Stimulated activated CD8-positive, alpha-beta memory T cell treated with anti-CD3 and anti-CD28 coated beads, Interleukin-12 subunit alpha, Interleukin-12 subunit beta, amount 100 ng/mL, for 24 hours (primary cell): ENCODE results near the gene COPRS.
"Not testable (repeated sequence)": the region's sequence is repeated elsewhere in the genome, so short reads cannot be mapped to it uniquely, and the experiment has no call there.

Experiments
- DNase-seq: peaks from one replicate; pipeline ENCODE4 v3.0.0-alpha.2; 2020; ENCODE audit errors: extremely low read depth

COPRS gene

DNA sequence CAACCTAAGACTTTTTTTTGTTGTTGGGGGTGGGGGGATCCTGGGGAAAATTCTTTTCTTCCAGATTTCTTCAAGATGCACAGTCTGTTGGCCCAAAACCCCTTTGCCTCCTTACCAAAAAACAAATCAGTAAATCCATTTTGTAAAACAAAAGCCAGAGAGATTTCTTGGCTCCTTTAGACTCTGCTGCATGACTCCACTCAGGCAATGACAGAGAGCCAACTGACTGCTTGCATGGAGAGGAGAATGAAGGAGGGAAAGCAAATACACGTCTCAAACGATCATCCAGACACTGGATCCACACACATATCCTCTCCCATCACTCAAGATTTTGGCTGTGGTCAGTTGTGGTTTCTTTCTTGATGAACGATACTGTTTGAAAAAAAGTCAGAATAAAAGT, 13.8 kb downstream of the COPRS start:
- DNase-seq, result no peak

DNA sequence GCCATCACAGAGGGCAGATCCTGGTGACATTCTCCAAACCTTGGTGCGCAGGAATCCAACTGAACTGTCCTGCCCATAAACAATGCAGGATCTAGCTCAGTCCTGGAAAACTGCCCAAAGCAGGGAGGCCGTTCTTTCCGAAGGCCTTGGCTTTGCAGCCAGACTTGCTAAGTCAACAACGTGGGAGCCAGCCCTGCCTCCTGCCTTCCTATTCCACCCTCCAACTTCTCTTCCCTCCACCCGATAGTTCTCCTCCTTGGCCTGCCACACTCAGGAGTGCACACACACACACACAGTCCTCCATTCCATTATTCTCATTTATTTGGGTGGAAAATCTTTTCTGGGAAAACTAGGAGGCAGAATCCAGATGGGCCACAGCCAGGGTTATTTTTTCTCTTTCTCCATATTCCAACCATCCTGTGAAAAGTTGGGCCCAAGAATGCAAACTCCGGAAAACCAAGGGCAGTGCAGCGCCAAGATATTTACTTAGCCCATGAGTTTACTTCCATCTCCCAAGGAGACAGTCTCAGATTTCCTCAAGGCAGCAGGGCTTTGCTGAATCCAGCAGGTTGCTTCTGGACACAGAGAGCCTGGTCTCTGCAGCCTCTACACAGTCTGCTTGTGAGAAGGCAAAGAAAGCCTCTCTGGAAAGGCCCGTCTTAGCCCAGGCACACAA, 15.8 kb downstream of the COPRS start:
- no peak for DNase-seq

DNA sequence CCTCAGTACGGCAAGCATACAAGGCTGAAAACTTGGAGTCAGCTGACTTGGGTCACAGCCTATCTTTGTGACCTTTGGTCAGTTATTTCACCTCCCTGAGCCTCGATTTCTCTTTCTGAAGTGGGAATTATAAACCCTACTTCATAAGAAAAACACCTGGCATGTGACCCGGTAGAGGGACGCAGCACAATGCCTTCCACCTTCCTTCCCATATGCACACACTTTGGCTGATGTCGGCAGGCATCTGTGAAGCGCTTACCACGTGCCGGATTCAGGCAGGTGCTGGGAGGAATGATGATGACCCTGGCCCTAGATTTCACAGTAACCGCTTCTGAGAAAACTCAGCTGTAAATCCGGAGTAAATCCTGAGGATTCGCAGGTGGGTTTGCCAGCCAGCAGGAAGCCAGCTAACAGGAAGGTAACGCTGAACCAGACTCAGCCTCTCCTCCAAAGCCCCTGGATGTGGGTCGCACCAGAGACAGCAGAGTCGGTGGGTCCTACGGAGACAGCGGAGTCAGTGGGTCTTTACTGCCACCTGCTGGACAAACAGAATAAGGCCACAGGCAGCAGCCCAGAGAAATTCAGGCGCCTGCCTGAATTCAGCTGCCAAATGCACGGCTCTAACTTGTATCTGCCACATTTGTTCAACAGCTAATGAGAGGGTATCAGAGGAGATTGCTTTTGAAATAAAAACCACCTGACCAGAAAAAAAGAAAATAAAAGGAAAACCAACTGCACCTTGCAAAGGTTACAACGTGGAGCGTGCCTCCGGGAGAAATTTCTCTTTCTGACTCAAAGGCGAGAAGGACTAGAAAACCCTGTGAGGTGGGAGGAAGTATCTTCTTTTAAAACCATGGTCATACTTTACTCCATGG, 16.6 kb downstream of the COPRS start:
- DNase-seq, result peak; percentile 24

DNA sequence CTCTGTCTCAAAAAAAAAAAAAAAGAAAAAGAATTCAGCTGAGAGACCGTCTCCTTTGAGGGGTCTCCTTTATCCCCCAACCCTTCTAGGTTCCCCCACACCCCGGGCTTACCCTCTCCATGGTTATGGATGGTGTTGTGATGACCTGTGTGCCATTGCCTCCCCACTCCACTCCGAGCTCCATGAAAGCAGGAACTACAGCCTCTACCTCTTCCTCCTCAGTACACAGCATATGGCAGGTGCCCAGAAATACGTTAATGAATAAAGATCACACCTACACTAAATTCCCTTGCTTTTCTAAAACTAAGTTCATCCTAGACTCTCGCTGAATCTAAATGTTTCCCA, 17.2 kb downstream of the COPRS start:
- DNase-seq, result no peak

DNA sequence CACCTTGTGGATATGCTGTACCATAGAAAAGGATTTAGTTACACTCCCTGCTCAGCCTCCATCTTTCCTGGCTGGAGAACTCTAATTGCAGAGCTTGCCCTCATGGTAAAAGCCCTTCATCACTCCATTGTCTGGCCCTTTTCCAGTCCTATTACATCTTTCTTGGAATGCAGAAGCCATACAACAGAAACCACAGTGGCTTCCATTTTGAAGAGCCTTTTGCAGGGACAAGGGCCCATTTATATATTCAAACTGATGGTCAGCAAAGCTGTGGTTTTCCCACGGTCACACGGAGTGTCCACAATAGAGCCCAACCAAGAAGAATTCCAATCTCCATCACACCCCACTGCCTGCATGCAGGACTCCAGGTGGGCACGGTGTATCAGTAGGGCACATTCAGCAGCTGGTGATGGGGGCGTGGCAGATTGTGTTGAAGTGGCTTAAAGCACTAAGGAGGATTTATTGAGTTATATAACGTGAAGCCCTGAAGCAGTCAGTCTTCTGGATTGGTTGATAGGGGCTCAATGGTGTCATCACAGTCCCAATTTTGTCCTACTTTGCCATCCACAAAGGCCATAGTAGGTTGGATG, 20.3 kb downstream of the COPRS start:
- DNase-seq, result no peak

DNA sequence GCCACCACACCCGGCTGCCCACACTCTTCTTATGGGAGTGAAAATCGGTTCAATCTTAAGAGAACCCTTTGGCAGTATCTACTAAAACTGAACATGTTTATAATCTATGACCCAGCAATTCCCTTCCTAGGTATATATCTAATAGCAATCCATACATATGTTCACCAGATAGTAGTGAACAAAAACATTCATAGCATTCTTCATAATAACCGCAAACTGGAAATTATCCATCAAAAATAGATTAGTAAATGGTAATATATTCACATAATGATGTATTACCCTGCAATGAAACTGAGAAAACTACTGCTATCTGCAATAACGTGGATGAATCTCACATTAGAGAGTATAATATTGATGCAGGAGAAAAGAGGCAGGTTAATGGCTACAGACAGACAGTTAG, 23.1 kb downstream of the COPRS start:
- no peak for DNase-seq

DNA sequence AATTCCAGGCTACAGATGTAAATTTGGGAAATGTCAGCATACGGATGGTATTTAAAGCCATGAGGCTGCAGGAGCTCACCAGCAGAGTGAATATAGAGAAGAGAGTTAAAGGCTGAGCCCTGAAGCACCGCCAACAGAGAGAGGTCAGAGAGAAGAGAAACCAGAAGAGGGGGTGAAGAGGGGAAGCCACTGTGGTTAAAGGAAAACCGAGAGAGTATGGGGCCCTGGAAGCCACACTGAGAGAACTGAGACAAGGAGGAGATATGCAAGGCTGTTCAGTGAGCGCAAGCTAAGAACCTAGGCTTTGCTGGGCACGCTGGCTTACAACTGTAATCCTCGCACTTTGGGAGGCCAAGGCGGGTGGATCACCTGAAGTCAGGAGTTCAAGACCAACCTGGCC, 24.6 kb downstream of the COPRS start:
- no peak for DNase-seq

DNA sequence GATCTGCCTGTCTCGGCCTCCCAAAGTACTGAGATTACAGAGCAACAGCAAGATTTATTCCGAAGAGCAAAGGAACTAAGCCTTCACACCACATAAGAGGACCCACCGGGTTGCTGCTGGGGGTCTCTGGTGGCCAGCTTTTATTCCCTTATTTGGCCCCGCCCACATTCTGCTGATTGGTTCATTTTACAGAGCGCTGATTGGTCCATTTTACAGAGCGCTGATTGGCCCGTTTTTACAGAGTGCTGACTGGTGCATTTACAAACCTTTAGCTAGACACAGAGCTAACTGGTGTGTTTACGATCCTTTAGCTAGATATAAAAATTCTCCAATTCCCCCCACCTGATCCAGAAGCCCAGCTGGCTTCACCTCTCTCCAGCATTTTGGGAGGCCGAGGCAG, 26.3 kb downstream of the COPRS start:
- no peak for DNase-seq

DNA sequence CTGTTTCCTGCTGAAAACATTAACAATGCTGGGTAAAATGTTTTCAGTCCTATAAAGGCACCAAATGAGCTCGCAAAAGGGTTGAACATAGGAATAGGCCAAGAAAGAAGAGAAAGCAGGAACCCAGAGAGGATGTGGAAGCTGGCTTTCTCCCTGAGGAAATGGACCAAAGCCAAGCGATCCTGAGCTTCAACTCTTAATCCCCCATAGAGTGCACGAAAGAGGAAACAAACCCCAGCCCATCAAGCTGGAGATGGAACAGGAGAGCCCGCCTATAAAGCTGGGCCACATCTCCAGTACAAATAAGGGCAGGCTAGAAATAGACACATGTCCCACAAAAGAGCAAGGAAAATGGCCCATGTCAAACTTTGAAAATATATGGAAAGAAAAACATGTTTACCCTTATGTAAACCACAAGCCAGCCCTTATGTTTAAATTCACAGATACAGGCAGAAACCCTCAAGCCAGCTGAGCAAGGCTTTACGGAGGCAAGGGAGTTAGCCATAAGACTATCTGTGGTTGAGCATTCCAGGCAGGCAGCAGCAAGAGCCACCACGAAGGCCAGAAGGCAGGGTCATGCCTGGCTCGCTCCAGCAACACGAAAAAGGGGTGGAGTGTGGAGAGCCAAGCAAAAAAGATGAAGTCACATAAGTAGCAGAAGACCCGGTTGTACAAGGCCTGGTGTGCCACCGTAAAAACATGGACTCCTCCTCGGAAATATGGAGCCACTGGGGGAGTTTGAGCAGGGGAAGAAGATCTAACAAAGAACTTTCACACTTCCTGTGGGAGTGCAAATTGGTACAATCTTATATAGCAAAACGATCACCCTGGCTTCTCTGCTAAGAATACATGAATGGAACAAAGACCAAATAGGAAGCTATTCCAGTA, 27.8 kb downstream of the COPRS start:
- DNase-seq, result no peak

DNA sequence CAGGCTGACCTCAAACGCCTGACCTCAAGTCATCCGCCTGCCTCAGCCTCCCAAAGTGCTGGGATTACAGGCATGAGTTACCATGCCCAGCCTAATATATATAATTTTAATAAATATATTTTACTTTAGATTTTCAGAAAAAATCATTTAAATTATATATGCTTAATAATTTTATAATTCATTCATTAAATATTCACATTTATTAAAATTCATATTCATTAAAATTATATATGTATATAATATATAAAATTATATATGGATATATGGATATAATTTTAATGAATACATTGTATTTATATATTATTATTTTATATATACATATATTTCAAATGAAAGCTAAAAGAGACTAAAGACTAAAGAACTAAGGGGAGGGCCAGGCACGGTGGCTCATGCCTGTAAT, 29.4 kb downstream of the COPRS start:
- DNase-seq, result no peak

DNA sequence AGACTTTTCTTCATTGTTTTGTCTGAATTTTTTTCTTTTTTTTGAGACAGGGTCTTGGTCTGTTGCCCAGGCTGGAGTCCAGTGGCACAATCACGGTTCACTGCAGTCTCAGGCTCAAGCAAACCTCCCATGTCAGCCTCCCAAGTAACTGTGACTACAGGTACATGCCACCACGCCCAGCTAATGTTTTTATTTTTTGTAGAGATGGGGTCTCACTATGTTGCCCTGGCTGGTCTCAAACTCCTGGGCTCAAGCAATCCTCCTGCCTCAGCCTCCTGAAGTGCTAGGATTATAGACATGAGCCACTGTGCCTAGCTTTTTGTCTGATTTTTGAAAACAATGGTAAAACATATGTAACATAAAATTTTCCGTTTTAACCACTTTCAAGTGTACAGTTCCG, 30.1 kb downstream of the COPRS start:
- not testable (repeated sequence) for DNase-seq

DNA sequence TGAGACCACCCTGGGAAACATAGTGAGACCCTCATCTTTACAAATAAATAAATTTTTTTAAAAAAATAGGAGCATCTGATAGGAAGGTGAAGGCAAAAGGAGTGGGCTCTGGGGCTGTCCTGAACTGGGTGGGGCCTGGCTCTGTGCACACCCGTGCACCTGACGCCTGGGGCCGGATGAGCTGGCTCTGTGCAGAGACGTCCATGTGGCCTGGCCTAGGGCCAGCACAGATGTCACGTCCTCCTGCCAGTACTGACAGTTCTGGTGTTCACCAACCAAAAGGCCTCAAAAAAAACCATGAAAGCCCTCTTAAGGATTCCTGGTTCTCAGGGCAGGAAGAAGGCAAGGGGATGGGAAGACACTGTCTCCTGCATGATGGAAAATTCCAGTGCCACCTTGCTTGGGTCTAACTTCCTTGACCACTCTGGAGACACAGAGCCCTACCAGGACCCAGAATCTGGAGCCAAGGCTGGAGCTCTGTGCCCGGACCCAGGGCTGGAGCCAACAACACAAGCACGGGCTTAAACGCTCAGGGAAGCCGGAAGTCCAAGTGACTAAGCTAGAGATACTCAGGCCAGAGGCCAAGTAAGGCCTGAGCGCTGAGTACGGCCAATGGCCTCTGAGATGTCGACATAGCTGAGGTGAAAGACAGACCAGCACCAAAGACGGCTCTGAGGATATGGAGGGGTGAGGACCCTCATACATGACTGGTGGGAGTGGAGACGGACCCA, 32.9 kb downstream of the COPRS start:
- no peak for DNase-seq

DNA sequence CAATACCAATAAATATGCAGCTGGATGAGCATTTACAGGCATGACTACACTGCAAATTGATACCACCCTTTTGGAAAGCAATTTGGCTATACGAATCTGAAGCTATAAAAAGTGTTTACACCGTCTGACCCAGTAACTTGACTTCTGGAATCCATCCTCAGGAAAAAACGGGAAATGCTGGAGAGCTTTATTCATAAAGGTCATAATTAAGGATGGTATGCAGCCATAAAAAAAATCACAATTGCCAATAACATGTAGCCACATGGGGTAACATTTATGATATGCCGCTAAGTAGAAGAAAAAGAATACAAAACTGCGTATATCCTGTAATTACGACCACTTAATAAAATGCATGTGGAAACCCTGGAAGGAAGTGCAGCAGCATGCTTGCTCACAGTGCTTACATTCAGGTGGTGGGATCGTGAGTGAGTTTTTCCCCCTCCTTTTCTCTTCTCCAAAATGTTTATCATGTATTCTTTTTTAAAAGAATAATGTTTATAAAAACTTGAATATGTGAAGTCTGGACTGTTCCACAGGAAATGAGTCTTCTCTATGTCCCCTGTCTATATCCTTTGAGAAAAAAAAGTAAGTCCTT, 34.2 kb downstream of the COPRS start:
- DNase-seq, result no peak

DNA sequence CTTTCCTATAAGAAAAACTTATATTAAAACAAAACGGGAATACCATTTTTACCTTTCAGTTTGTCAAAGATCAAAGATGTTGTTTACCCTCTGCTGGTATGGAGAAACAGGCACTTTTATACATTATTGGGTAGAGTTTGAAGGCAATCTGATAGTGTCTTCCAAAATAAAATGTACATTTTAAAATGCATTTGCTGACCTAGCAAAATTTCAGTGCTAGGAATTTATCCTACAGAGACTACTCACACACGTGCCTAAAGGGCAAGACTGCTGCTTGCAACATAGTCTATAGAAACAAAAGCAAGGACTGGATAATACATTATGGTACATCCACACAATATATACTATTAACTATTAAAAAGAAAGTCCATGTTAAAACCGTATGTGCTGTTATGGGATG, 36.0 kb downstream of the COPRS start:
- no peak for DNase-seq

DNA sequence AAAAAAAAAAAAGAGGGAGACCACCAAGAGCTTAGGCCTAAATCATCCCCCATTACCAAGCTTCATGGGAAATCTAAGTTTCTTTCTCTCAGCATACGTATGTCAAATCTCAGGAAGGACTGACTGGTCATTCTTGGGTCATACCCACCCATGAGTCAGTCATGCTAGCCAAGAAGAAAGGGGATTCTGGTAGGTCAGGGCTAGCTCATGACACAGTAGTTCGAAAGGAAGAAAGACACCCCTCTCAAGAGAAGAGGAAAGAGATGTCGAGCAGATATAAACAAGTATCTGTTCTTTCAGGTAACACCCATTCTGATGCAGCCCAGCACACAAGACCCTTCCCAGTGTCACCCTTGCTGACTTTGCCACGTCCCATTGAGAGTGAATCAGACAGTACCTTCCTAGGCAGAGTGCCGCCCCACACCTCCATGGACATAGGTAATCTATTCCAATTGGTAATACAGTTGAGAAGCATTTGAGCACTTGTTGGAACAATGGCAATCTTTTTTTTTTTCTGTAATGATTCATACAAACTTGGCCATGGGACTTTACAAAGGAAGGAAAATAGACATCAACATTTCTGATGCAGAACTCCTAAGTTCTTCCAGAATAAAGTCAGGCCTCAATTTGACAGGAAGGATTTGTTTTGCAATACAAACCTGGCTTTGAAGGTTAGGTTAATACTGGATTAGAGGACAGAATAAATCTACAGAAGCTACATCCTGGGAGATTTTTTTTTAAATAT, 38.2 kb downstream of the COPRS start:
- DNase-seq, result no peak

DNA sequence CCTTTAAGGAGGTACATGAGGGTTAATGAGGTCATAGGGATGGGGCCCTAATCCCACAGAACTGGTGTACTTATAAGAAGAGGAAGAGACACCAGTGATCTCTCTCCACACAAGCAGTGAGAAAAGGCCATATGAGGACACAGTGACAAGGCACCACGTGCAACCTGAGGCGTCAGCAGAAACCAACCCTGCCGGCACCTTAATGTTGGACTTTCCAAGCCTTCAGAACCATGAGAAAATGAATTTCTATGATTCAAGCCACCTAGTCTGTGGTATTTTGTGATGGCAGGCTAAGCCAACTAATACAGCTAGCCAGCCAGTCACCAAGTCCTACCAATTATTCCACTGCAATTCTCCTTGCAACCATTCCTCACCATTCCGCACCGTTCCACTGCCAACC, 39.5 kb downstream of the COPRS start:
- DNase-seq, result no peak

DNA sequence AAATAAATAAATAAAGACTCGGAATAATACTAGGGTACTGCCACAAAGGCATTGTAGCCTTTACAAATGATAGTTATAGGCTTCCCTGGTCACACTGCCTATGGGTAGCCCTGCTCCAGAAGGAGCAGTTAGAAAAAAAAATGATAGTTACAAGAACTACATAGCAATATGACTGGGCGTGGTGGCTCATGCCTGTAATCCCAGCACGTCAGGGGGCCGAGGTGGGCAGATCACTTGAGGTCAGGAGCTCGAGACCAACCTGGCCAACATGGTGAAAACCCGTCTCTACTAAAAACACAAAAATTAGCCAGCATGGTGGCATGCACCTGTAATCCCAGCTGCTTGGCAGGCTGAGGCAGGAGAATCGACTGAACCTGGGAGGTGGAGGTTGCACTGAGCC, 40.2 kb downstream of the COPRS start:
- not testable (repeated sequence) for DNase-seq

DNA sequence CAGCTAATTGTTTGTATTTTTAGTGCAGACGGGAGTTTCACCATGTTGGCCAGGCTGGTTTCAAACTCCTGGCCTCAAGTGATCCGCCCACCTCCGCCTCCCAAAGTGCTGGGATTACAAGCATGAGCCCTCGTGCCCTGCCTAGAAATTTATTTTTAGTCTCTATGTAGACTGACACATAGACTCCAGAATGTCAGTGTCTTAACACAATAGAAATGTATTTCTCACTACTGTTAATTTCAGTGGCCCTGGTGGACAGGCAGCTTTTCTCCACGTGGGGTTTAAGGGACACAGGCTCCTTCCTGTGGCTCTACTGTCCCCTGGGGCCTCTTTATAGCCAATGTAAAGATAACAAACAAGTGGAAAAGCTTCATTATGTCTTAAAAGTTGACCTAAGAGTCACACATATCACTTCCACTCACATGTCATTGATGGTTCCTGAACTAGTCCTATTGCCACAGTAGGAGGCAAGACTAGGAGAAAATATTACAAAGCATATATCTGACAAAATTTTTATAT, 43.8 kb downstream of the COPRS start:
- DNase-seq, result no peak

DNA sequence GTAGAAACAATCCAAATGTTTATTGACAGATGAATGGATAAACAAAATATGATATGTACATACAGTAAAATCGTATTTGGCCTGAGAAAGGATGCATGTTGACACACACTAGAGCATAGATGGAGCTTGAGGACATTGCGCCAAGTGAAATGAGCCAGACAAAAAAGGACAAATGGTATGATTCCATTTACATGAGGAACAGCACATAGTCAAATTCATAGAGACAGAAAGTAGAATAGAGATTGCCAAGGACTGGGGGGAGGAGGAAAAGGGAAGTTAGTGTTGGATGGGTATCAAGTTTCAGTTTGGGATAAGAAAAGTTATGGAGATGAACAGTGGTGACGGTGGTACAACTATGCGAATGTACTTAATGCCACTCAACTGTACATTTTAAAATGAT, 47.9 kb downstream of the COPRS start:
- no peak for DNase-seq

DNA sequence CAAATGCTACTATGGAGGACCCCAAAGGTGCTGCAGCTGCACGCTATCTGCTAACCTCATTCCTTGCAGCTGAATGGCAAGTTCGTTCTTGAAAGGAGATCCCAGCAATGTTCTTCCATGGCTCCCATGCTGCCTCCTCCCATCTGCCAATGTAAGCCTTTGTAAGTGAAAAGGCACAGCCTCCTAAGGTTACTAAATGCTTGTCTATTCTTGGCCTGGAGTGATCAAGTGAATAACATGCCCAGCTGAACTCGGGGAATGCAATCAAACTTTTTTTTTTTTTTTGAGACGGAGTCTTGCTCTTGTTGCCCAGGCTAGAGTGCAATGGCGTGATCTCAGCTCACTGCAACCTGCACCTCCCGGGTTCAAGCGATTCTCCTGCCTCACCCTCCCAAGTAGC, 49.2 kb downstream of the COPRS start:
- DNase-seq, result not testable (repeated sequence)
